ENCODE data around the gene CCDC148.

The CCDC148 gene

GRCh38 chr2:158456309-158457066 lies at the start of gene CCDC148, which contains the start of gene PKP4:
Gene CCDC148 (minus strand): TSS chr2:158456753. CDS start chr2:158456439, 314 bp downstream.
Gene PKP4 (plus strand): TSS chr2:158456952. CDS start chr2:158533185, 76,233 bp downstream.
- H3K9ac ChIP-seq (ENCODE audit: low read depth, low read length): peak within 1 kb of the TSS; percentile 77
- H3K9me3 ChIP-seq (ENCODE audit: insufficient read depth, low read depth, low read length): no peaks in the 10 kb centered on the region
- H3K27me3 ChIP-seq (ENCODE audit: insufficient read depth, low read length): no peaks in the 10 kb centered on the region
- H3K36me3 ChIP-seq (ENCODE audit: insufficient read depth, low read depth, low read length): no peaks in the 10 kb centered on the region
- peak within 1 kb of the TSS; percentile 59 for H3K27ac ChIP-seq (ENCODE audit: low read length)
- H3K4me1 ChIP-seq (ENCODE audit: insufficient read depth, low read length): peaks cover 17% of the 10 kb centered on the region
- H3K4me3 ChIP-seq (ENCODE audit: low read length): peak within 1 kb of the TSS; percentile 90

GRCh38 chr2:158505448-158505934 lies 48.9 kb upstream of the CCDC148 start:
- no peaks in the 10 kb centered on the region for H3K9me3 ChIP-seq (ENCODE audit: insufficient read depth, low read depth, low read length)
- H3K27me3 ChIP-seq (ENCODE audit: insufficient read depth, low read length): no peaks in the 10 kb centered on the region
- H3K4me3 ChIP-seq (ENCODE audit: low read length): no peak overlapping the region
- H3K9ac ChIP-seq (ENCODE audit: low read depth, low read length): no peak overlapping the region
- peaks cover 22% of the 10 kb centered on the region for H3K4me1 ChIP-seq (ENCODE audit: insufficient read depth, low read length)
- H3K36me3 ChIP-seq (ENCODE audit: insufficient read depth, low read depth, low read length): no peaks in the 10 kb centered on the region
- H3K27ac ChIP-seq (ENCODE audit: low read length): no peak overlapping the region

GRCh38 chr2:158504088-158504487 lies 47.5 kb upstream of the CCDC148 start:
- Histone ChIP-seq H3K27me3 (ENCODE audit: insufficient read depth, low read length) (no peaks in the 10 kb centered on the region), H3K27ac (ENCODE audit: low read length) (no peak overlapping the region), H3K36me3 (ENCODE audit: insufficient read depth, low read depth, low read length) (no peaks in the 10 kb centered on the region), H3K4me1 (ENCODE audit: insufficient read depth, low read length) (peaks cover 18% of the 10 kb centered on the region), H3K9me3 (ENCODE audit: insufficient read depth, low read depth, low read length) (no peaks in the 10 kb centered on the region), H3K9ac (ENCODE audit: low read depth, low read length) (no peak overlapping the region), H3K4me3 (ENCODE audit: low read length) (no peak overlapping the region)

GRCh38 chr2:158502974-158503373 lies 46.4 kb upstream of the CCDC148 start:
- Histone ChIP-seq H3K9me3 (ENCODE audit: insufficient read depth, low read depth, low read length) (no peaks in the 10 kb centered on the region), H3K9ac (ENCODE audit: low read depth, low read length) (no peak overlapping the region), H3K27me3 (ENCODE audit: insufficient read depth, low read length) (no peaks in the 10 kb centered on the region), H3K36me3 (ENCODE audit: insufficient read depth, low read depth, low read length) (no peaks in the 10 kb centered on the region), H3K4me3 (ENCODE audit: low read length) (no peak overlapping the region), H3K4me1 (ENCODE audit: insufficient read depth, low read length) (peaks cover 18% of the 10 kb centered on the region), H3K27ac (ENCODE audit: low read length) (no peak overlapping the region)

- H3K27ac ChIP-seq (ENCODE audit: low read length): no peak overlapping the region
- H3K27me3 ChIP-seq (ENCODE audit: insufficient read depth, low read length): no peaks in the 10 kb centered on the region
- no peaks in the 10 kb centered on the region for H3K9me3 ChIP-seq (ENCODE audit: insufficient read depth, low read depth, low read length)
- H3K4me1 ChIP-seq (ENCODE audit: insufficient read depth, low read length): peaks cover 31% of the 10 kb centered on the region
- H3K9ac ChIP-seq (ENCODE audit: low read depth, low read length): no peak overlapping the region
- no peaks in the 10 kb centered on the region for H3K36me3 ChIP-seq (ENCODE audit: insufficient read depth, low read depth, low read length)
- H3K4me3 ChIP-seq (ENCODE audit: low read length): no peak overlapping the region
Observed at GRCh38 chr2:158501301-158501700, 44.7 kb upstream of the CCDC148 start.

GRCh38 chr2:158500333-158500732 lies 43.8 kb upstream of the CCDC148 start:
- Histone ChIP-seq H3K4me3 (ENCODE audit: low read length) (no peak overlapping the region), H3K9ac (ENCODE audit: low read depth, low read length) (no peak overlapping the region), H3K36me3 (ENCODE audit: insufficient read depth, low read depth, low read length) (no peaks in the 10 kb centered on the region), H3K27ac (ENCODE audit: low read length) (no peak overlapping the region), H3K9me3 (ENCODE audit: insufficient read depth, low read depth, low read length) (no peaks in the 10 kb centered on the region), H3K4me1 (ENCODE audit: insufficient read depth, low read length) (peaks cover 27% of the 10 kb centered on the region), H3K27me3 (ENCODE audit: insufficient read depth, low read length) (no peaks in the 10 kb centered on the region)

- no peaks in the 10 kb centered on the region for H3K36me3 ChIP-seq (ENCODE audit: insufficient read depth, low read depth, low read length)
- H3K27me3 ChIP-seq (ENCODE audit: insufficient read depth, low read length): no peaks in the 10 kb centered on the region
- H3K9ac ChIP-seq (ENCODE audit: low read depth, low read length): no peak overlapping the region
- no peak overlapping the region for H3K27ac ChIP-seq (ENCODE audit: low read length)
- H3K4me3 ChIP-seq (ENCODE audit: low read length): no peak overlapping the region
- H3K4me1 ChIP-seq (ENCODE audit: insufficient read depth, low read length): peaks cover 22% of the 10 kb centered on the region
- H3K9me3 ChIP-seq (ENCODE audit: insufficient read depth, low read depth, low read length): no peaks in the 10 kb centered on the region
Observed at GRCh38 chr2:158499383-158499782, 42.8 kb upstream of the CCDC148 start.

- H3K36me3 ChIP-seq (ENCODE audit: insufficient read depth, low read depth, low read length): no peaks in the 10 kb centered on the region
- H3K9me3 ChIP-seq (ENCODE audit: insufficient read depth, low read depth, low read length): no peaks in the 10 kb centered on the region
- H3K4me1 ChIP-seq (ENCODE audit: insufficient read depth, low read length): peaks cover 22% of the 10 kb centered on the region
- no peak overlapping the region for H3K27ac ChIP-seq (ENCODE audit: low read length)
- no peak overlapping the region for H3K9ac ChIP-seq (ENCODE audit: low read depth, low read length)
- no peaks in the 10 kb centered on the region for H3K27me3 ChIP-seq (ENCODE audit: insufficient read depth, low read length)
- no peak overlapping the region for H3K4me3 ChIP-seq (ENCODE audit: low read length)
Observed at GRCh38 chr2:158498749-158499136, 42.2 kb upstream of the CCDC148 start.

GRCh38 chr2:158498043-158498748 lies 41.6 kb upstream of the CCDC148 start:
- Histone ChIP-seq H3K27me3 (ENCODE audit: insufficient read depth, low read length) (no peaks in the 10 kb centered on the region), H3K4me1 (ENCODE audit: insufficient read depth, low read length) (peaks cover 22% of the 10 kb centered on the region), H3K9me3 (ENCODE audit: insufficient read depth, low read depth, low read length) (no peaks in the 10 kb centered on the region), H3K27ac (ENCODE audit: low read length) (no peak overlapping the region), H3K36me3 (ENCODE audit: insufficient read depth, low read depth, low read length) (no peaks in the 10 kb centered on the region), H3K4me3 (ENCODE audit: low read length) (no peak overlapping the region), H3K9ac (ENCODE audit: low read depth, low read length) (no peak overlapping the region)

- Histone ChIP-seq H3K4me1 (ENCODE audit: insufficient read depth, low read length) (peaks cover 17% of the 10 kb centered on the region), H3K9ac (ENCODE audit: low read depth, low read length) (0 out of 2 replicates have a peak overlapping the region, but pooled peaks have one; percentile 11), H3K27me3 (ENCODE audit: insufficient read depth, low read length) (no peaks in the 10 kb centered on the region), H3K9me3 (ENCODE audit: insufficient read depth, low read depth, low read length) (no peaks in the 10 kb centered on the region), H3K27ac (ENCODE audit: low read length) (no peak overlapping the region), H3K36me3 (ENCODE audit: insufficient read depth, low read depth, low read length) (no peaks in the 10 kb centered on the region), H3K4me3 (ENCODE audit: low read length) (0 out of 2 replicates have a peak overlapping the region, but pooled peaks have one; percentile 6)
Observed at GRCh38 chr2:158497486-158497885, 40.9 kb upstream of the CCDC148 start.

GRCh38 chr2:158496986-158497385 lies 40.4 kb upstream of the CCDC148 start:
- Histone ChIP-seq H3K9ac (ENCODE audit: low read depth, low read length) (no peak overlapping the region), H3K27me3 (ENCODE audit: insufficient read depth, low read length) (no peaks in the 10 kb centered on the region), H3K27ac (ENCODE audit: low read length) (no peak overlapping the region), H3K4me3 (ENCODE audit: low read length) (0 out of 2 replicates have a peak overlapping the region, but pooled peaks have one; percentile 6), H3K36me3 (ENCODE audit: insufficient read depth, low read depth, low read length) (no peaks in the 10 kb centered on the region), H3K9me3 (ENCODE audit: insufficient read depth, low read depth, low read length) (no peaks in the 10 kb centered on the region), H3K4me1 (ENCODE audit: insufficient read depth, low read length) (peaks cover 15% of the 10 kb centered on the region)

GRCh38 chr2:158495175-158495574 lies 38.6 kb upstream of the CCDC148 start:
- Histone ChIP-seq H3K27ac (ENCODE audit: low read length) (no peak overlapping the region), H3K9me3 (ENCODE audit: insufficient read depth, low read depth, low read length) (no peaks in the 10 kb centered on the region)

More at GRCh38 chr2:158495175-158495574, 38.6 kb upstream of the CCDC148 start:
- Histone ChIP-seq H3K9ac (ENCODE audit: low read depth, low read length) (no peak overlapping the region), H3K27me3 (ENCODE audit: insufficient read depth, low read length) (no peaks in the 10 kb centered on the region), H3K36me3 (ENCODE audit: insufficient read depth, low read depth, low read length) (no peaks in the 10 kb centered on the region), H3K4me3 (ENCODE audit: low read length) (no peak overlapping the region), H3K4me1 (ENCODE audit: insufficient read depth, low read length) (peaks cover 26% of the 10 kb centered on the region)

Measured in iPS-20b (cell line).